HG03066 (cell line): ENCODE results near the gene RSBN1.
"Not testable (repeated sequence)": the region's sequence is repeated elsewhere in the genome, so short reads cannot be mapped to it uniquely, and the experiment has no call there.

ENCODE experiments used
- ATAC-seq: cut with Tn5 transposase; IDR thresholded peaks from one replicate; pipeline ENCODE4 v1.9.1; 2021; ENCODE audit warnings: low read depth; ENCODE audit not compliant: unreplicated experiment

Gene RSBN1

DNA sequence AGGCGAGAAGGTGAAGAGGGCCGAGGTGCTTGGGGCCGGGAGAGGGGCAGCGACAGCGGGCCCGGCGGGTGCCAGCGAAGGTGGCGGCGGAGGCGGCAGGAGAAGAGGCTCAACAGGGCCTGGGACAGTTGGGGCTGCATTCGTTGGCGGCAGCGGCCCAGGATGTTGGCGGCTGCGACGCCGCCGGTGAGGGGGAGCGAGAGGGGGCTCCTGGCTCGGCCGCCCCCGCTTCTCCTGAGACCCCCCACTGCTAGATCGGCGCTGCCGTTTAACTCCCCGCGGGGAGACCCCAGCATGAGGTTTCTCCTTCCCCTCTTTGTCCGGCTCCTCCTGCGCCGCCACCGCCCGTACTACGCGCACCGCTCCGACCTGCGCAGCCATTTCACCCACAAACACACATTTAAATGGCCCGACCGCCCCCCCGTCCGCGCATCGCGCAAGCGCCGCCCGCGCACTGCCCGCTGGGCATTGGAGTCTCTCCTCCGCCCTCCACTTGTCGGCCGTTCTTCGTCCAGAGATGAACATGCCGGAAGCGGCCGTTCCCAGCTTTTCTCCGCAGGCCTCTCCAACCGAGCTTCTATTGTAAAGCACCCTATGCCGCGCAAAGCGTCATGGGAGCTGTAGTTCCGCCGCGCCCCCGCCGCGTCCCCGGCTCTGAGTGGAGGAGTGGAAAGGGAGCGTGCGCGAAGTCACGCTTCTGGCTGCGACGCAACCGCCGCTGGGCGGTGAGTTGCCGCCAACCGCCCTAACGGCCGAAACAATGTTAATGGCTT is at the start of gene RSBN1:
Gene RSBN1, minus strand, starts transcription at position 589 of the 773 bp plus-strand sequence. Its CDS starts 64 bp downstream, at position 525.
- ATAC-seq = peak; percentile 86

DNA sequence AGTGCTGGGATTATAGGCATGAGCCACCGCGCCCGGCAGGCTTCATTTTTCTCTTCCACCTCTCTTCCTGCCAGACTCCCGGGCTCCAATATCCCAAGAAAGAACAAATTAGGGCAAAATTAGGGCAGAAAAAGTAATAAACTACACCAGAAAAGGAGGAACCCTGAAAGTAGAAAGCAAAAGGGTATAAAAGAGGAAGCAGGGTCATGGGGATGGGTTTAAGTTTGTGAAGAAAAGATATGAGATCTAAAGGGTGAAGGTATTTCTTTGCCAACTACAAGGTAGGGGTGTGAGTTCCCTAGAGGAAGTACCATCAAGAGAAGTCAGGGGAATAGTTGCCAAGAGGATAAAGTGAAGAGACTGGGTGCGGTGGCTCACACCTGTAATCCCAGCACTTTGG is 49.4 kb upstream of the RSBN1 start:
- ATAC-seq = no peak

DNA sequence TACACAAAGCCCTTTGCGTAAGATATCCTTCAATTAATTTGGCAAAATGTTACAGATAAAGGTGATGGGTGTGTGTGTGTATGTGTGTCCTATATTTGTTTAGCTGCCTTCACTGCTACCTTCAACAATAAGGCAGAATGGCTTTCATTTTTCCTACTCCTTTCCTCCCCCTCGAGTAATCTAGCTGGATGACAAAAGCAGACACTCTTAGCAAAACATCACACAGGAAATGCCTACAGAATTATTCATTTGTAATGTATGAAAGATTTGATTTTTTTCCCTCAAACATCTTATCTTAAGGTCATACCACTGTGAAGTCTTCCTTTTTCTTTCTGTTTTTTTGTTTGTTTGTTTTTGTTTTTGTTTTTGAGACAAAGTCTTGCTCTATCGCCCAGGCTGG is 48.6 kb upstream of the RSBN1 start:
- ATAC-seq = no peak

DNA sequence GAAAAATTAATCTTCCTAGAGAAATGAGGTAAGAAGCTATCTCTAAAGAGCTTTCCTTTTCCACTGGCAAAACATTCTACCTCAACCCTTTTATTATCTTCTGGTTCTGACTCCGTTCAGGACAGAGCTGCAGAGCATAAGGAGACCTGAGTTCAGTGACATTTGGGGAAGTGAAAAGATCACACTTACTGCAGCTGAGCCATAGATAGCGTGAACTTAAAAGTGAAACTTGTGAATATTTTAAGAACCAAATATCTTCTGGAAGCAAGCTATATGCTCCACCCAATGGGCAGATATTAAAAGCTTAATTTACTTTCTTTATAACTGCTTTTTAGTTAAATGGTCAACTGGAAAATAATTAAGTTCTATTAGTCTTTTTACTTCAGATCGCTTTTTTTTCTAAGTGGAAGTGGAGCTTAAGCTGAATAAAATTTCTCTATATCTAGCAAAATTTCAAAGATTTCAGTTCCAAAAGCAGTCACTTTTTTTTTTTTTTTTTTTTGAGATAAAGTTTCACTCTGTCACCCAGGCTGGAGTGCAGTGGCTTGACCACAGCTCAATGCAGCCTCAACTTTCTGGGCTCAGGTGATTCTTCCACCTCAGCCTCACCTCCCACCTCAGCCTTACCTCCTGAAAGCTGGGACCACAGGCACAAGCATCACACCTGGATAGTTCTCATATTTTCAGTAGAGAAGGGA is 47.4 kb upstream of the RSBN1 start:
- peak; percentile 89 for ATAC-seq

DNA sequence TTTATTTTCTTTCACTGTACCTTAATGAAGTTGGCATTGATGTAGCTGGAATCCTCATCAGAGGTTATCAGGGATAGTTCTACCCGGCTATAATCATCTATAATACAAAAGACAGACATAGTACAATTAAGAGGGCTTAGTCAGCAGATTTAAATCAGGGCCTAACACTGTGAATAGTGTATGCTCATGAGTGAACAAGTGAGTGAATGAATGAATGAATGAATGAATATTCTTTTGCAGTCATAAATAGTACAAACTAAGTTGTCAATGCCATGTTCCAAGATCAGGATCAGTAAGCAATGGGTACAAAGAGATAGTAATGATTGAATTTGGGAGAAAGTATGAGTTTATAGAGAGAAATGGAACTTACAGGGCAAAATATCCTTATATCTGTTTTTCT is 46.7 kb upstream of the RSBN1 start:
- no peak for ATAC-seq

DNA sequence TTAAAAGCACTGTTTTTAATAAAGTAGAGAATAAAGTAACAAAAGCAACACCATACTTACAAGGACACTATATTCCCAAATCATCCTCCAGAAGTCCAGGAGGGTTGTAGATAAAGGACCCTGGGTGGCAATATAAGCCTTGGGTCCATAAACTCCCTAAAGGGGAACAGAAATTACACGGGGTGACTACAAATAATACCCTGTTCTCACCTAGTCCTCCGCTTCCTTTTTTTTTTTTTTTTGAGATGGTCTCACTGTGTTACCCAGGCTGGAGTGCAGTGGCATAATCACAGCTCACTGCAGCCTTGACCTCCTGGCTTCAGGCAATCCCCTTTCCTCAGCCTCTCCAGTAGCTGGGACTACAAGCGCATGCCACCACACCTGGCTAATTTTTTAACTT is 46.1 kb upstream of the RSBN1 start:
- ATAC-seq = no peak

DNA sequence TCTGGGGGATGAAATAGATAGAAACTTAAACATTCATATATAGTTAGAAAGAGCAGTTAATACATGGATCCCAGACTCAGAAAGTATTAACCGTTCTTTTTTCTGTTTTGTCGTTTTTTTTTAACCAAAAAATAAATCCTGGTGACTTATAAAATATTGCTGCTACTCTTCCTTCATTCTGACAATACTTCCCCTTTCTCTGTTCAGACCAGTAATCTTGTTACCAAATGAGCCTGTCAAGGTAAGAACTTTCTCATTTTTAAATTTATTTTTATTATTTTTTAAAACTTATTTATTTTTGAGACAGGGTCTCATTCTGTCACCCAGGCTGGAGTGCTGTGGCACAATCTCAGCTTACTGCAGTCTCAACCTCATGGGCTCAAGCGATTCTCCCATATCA is 45.5 kb upstream of the RSBN1 start:
- ATAC-seq = no peak

DNA sequence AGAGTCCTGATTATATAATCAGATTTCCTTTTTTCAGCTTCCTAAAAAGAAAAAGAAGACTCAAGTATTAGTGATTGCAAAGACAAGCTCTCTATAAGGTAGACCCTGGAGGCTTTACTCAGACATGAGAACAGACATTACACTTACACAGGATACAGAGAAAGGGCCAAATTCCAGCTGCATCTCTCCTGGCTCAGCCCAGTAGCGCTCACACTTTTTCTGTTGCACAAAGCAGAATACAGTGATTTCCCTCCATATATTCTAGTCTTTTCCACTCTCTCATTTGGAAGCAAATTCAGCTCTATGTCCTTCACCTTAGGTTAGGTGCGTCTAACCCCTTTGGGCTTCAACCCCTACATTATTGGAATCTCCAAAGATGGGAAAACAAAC is 44.1 kb upstream of the RSBN1 start:
- no peak for ATAC-seq

DNA sequence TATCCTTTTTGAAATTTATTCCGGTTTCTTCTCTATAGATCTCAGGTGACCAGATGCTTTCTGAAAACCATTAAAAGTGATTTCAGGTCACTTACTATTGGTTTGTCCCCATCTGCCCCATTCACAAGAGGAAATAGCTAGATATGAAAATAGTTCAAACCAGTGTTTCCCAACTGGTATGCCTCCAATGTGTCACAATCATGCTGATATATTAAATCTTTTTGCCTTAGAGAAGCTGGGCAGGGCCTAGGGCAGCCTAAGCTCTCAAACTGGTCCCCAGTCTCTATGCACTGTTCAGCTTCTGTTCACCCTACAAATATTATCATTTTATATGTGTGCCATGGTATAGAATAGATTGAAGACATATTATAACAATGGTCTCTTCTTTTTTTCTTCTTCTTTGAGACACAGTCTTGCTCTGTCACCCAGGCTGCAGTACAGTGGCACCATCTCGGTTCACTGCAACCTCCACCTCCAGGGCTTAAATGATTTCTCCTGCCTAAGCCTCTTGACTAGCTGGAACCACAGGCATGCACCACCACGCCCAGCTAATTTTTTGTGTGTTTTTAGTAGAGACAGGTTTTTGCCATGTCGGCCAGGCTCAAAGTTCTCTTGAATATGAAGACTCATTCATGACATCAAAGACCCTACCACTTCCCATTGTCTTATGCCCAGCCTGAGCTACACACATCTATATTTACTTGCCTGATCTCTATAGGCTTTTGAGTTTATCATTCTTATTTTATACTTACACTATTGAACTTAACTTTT is 43.5 kb upstream of the RSBN1 start:
- ATAC-seq = no peak

DNA sequence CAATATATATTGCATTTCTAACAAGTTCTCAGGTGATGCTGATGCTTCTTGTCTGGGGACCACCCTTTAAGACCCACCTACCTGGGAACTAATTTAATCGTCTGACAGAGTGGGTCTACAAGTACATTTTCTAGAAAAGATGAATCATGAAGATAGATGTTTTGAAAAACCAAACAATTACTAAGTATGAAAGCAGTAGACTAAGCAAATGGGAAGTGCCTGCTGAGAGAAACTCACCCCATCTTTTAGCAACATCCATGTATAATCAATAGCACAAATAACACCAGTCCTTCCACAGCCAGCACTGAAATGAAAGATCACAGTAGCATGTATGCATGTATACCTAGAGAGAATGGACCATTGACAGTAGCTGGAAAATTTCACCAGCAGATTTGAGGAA is 42.0 kb upstream of the RSBN1 start:
- no peak for ATAC-seq

DNA sequence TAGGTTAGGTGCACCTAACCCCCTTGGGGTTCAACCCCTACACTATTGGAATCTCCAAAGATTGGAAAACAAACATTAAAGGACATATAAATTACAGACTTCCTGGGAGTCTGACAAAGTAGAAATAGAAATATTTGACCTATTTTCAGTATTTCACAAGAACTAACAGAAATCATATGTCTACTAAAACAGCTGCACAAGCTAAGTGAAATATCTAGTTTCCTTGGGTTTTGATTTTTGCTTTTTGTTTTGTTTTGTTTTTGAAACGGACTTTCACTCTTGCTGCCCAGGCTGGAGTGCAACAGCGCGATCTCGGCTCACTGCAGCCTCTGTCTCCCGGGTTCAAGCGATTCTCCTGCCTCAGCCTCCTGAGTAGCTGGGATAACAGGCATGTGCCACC is 40.4 kb upstream of the RSBN1 start:
- ATAC-seq = not testable (repeated sequence)

DNA sequence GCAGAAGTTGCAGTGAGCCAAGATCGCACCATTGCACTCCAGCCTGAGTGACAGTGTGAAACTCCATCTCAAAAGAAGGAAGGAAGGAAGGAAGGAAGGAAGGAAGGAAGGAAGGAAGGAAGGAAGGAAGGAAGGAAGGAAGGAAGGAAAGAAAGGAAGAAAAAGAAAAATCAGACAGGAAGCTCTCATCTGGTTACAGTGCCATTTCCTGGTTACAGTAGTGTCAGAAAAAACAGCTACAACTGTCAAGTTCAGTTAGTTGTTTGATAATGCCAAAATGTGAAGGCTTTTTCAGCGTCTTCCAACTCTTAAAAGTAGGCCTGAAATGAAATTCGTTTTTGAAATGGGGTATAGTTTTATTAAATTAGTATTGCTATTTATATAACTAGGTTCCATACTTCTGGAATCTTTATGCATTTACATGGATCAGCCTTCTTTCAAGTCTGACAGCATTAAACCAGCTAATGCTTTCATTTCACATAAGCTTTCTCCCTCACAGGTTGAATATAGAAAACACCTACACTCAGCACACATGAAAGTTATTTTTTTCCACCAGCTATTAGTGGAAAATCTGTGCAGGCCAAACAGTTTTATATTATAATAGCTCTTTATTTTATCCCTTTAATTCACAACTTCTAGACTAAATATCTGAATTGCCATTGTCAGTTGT is 38.0 kb upstream of the RSBN1 start:
- ATAC-seq = no peak

DNA sequence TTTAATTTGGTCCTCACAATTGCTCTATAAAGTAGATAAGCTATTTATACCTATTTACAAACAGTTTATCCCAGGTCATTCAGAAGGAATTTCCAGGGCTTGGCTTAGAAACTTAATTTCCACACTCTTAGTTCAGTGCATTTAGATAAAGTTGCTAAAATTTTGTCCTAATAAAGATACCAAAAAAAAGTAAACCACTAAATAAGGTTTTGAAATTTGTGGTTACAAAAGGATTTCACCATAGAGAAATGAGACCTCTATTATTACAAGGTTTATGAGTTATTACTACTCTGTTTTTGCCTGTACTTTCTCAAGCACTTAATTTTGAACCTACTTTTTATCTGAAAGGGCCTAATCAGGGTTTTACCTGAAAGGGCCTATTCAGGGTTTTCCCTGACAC is 36.8 kb upstream of the RSBN1 start:
- no peak for ATAC-seq

DNA sequence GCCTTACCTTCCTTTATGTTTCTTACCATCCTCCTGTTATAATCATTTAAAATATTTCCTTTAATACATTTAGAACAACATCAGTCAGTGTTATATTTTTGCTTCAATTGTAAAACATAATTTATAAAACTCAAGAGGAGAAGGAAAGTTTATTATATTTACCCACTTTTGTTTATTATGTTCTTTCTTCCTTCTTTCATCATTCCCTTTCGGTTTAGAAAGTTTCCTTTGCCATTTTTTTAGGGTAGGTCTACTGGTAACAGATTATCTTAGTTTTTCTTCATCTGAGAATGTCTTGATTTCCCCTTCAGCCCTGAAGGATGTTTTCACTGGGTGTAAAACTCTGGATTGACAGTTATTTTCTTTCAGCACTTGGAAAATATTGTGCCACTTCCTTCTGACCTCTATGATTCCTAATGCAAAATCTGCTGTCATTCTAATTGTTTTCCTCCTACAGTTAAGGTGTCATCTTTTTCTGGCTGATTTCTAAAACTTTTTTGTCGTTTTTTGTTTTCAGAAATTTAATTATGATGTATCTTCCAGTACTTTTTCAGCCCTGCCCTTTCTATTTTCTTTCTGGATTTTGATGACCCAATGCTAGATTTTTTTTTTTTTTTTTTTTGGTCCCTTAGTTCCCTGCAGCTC is 34.2 kb upstream of the RSBN1 start:
- ATAC-seq = no peak

DNA sequence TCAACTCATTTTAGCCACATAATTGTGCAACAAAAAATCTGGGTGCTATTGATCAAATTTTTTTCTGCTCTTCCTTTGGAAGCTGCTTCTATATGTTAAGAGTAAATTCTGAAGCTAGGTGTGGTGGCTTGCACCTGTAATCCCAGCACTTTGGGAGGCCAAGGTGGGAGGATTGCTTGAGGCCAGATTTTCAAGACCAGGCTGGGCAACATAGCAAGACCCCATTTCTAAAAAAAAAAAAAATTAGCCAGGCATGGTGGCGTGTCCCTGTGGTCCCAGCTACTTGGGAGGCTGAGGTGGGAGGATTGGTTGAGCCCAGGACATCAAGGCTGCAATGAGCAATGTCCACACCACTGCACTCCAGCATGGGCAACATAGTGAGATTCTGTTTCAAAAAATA is 24.3 kb upstream of the RSBN1 start:
- no peak for ATAC-seq

DNA sequence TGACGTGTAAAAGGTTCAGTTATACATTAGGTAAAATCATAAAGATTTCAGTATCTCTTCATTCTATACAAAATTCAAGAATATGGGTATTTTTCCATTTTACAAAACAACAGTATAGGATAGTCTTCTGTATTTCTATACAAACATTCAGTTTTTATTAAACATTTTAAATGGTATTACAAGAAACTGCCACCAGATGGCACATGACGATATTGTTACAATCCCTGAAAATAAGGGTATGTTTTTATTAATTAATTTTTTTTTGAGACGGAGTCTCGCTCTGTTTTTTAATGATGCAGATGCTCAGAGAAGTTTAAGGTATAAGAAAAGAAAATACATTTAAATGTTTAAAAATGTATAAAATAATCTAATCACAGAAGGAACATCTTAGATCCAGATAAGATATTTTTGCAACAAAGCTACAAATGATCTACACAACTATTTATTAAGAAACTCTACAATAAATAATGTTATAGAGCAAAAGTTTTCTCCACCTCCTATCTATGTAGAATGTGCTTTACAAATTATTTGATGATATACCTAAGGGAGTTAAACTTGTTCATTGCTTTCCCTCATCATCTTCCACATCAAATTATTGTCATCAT is 23.5 kb upstream of the RSBN1 start:
- no peak for ATAC-seq

DNA sequence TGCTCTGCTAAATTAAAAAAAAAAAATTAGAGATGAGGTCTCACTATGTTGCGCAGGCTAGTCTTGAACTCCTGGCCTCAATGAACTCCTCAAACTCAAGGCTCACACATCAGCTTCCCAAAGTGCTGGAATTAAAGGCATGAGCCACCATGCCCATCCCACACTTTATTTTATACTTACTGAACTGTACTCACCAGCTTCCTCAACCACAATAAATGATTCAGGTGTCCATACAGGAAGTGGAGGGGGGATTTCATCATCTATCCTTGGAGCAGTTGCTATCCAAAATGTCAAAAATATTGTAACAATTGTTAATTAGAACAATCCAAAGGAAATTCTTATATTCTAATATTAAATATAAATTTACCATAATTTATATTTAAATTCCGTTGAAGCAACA is 22.4 kb upstream of the RSBN1 start:
- no peak for ATAC-seq

DNA sequence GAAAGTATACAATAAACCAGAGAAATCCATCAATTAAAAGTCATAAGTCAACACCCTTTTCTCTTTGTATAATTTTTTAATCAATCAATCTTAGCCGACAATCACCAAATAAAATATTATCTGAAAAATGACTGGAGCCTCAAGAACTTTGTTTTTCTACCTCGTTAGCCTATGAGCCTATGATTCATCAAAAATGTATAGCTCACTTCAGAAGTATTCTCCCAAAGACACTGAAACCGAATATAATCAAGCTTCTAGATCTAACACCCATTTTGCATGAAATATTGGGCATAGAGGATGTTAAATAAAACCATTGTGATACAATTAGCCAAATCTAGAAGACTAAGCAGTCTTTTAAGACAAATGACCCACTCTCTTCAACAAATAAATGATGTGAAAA is 17.8 kb upstream of the RSBN1 start:
- no peak for ATAC-seq

DNA sequence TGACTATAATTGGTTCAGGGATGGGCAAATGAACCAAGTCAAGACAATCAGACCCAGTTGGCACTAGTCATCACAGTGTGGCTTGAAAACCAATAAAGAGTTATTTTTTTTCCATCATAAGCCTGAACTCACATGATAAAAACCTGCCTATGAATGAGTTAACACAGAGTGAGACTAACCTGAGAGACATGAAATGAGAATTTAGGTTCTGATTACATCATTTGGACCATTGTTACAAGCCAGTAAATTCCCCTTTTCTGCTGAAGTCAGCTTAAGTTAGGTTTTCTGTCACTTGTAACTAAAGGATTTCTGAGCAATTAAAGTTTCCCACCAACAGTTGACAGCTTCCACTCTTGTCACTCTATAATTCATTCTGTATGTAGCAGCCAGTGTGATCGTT is 9.6 kb upstream of the RSBN1 start:
- no peak for ATAC-seq

DNA sequence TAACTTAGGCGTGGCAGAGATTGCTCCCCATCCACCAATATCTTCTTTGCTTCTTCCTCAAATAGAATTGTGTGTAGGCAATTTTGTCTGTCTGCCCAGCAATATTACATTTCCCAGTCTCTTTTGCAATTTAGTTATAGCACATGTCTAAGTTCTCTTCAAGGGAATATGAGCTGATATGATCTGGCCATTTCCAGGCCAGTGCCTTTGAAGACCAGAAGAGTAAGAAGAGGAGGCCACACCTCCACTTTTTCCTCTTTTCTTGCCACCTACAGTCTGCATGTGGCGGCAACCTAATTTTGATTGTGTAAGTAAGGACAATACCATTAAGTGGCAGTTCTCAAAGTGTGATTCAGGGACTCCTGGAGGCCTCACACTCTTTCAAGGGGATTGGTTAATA is 6.3 kb upstream of the RSBN1 start:
- no peak for ATAC-seq
